Uterus (tissue), 2 donors: ENCODE results near the gene TFPI2.

Experiments used
- POLR2A ChIP-seq, 2 donors: fragments of 450-650 bp; IDR thresholded peaks; one replicate each; pipeline ENCODE4 v1.6.1; 2016; ENCODE audit warnings: antibody characterized with exemption in 2 of 2, mild to moderate bottlenecking in 1 of 2, moderate library complexity in 1 of 2
- TF ChIP-seq, protein P1 (sequence below), 4 experiments: fragments of 200-600 bp in 2 of 4; fragments of 450-650 bp in 2 of 4; sonication (generic) in 2 of 4; IDR thresholded peaks; one replicate each; pipeline ENCODE4 v1.5.1; 2016 to 2019; ENCODE audit warnings: antibody characterized with exemption in 4 of 4, mild to moderate bottlenecking in 2 of 4, moderate library complexity in 1 of 4

DNA sequence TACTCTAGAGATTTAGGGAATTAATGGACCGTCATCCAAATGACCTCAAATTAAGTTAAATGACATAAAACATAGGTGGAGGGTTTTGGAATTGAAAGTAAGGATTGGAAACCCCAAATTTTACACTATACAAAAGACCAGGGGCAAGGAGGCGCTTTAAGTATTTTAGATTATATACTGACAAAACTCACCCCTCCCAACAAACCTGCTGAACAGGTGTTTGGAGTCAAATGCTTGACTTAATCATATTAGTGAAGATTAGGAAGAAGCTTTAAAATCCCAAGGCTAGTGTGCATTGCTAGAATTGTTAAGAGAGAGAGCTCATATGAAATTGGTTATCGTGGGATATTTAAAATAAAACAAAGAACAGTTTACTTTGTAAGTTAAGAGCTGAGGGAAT, 15.7 kb upstream of the TFPI2 start, which contains the start of gene GNGT1:
- TF ChIP-seq, protein P1, sequence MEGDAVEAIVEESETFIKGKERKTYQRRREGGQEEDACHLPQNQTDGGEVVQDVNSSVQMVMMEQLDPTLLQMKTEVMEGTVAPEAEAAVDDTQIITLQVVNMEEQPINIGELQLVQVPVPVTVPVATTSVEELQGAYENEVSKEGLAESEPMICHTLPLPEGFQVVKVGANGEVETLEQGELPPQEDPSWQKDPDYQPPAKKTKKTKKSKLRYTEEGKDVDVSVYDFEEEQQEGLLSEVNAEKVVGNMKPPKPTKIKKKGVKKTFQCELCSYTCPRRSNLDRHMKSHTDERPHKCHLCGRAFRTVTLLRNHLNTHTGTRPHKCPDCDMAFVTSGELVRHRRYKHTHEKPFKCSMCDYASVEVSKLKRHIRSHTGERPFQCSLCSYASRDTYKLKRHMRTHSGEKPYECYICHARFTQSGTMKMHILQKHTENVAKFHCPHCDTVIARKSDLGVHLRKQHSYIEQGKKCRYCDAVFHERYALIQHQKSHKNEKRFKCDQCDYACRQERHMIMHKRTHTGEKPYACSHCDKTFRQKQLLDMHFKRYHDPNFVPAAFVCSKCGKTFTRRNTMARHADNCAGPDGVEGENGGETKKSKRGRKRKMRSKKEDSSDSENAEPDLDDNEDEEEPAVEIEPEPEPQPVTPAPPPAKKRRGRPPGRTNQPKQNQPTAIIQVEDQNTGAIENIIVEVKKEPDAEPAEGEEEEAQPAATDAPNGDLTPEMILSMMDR (IDR thresholded peaks at IDR 0.05) = no peak
- TF ChIP-seq POLR2A (IDR thresholded peaks at IDR 0.05) = no peak
